GM12878 (cell line): ENCODE data around the gene DOCK9. TPM values are rescaled to one million over a fixed set of nuclear protein-coding genes. Genes with fewer than 3 reads are reported as not detected.

ENCODE experiments used
- ATAC-seq: fragments of 200-7000 bp; cut with Tn5 transposase; 3 replicates; pipeline ENCODE4 v1.9.1; 2020; ENCODE audit warnings: mild to moderate bottlenecking, moderate library complexity
- BruUV-seq: library from RNA; stranded (reverse); fragments of 400-500 nt; replicated peaks from 2 replicates; lab custom pipeline; 2021; lab: Mats Ljungman, UMichigan
- CTCF ChIA-PET: fragments of 300-600 bp; sonication (Branson Sonifier 250); formaldehyde crosslinking; extraction: SDS; loops from one replicate; lab custom pipeline; 2021; ENCODE audit warnings: inconsistent platforms; lab: Yijun Ruan, JAX
- POLR2A ChIA-PET: fragments of 350-600 bp; formaldehyde crosslinking; extraction: SDS; loops from one replicate; lab custom pipeline; 2021; ENCODE audit warnings: inconsistent platforms; lab: Charles Lee
- RAD21 ChIA-PET: fragments of 300-600 bp; sonication (Branson Sonifier 250); formaldehyde crosslinking; loops from one replicate; lab custom pipeline; 2023; ENCODE audit warnings: antibody characterized with exemption; ENCODE audit not compliant: unreplicated experiment; lab: Charles Lee
- SMC1A ChIA-PET: fragments of 300-600 bp; sonication (Branson Sonifier 250); formaldehyde crosslinking; loops from one replicate; lab custom pipeline; 2023; ENCODE audit not compliant: unreplicated experiment, uncharacterized antibody; lab: Charles Lee
- DNase-seq: peaks from one replicate; pipeline ENCODE4 v3.0.0-alpha.2; 2011; ENCODE audit warnings: low read depth, low spot score
- FAIRE-seq: peaks from 3 replicates; lab custom pipeline; 2011; peaks lifted over from hg19 to GRCh38; lab: Jason Lieb, UNC
- H2AFZ ChIP-seq: 2 replicates; pipeline ENCODE4 v1.6.0; 2011; ENCODE audit warnings: low read depth, low read length, control low read depth; ENCODE audit not compliant: control insufficient read depth
- H3K27ac ChIP-seq: 2 replicates; pipeline ENCODE4 v1.5.1; 2011; ENCODE audit warnings: control low read depth; ENCODE audit not compliant: control insufficient read depth, insufficient read depth
- H3K27me3 ChIP-seq, 2 experiments: replicated peaks in 1 of 2; 2 replicates each; pipeline versions ENCODE4 v1.6.0 to v1.6.1; 2011; ENCODE audit warnings: low read length in 1 of 2; ENCODE audit not compliant: control insufficient read depth in 2 of 2, insufficient read depth in 2 of 2
- H3K36me3 ChIP-seq, 2 experiments: 2 replicates each; pipeline ENCODE4 v1.5.1; 2011; ENCODE audit warnings: low read length in 1 of 2; ENCODE audit not compliant: control insufficient read depth in 2 of 2, insufficient read depth in 2 of 2
- H3K4me1 ChIP-seq: 2 replicates; pipeline ENCODE4 v1.6.1; 2011; ENCODE audit warnings: mild to moderate bottlenecking, low read length, moderate library complexity, mixed read lengths; ENCODE audit not compliant: control insufficient read depth, insufficient read depth
- H3K4me2 ChIP-seq: 2 replicates; pipeline ENCODE4 v1.6.0; 2011; ENCODE audit warnings: control low read depth; ENCODE audit not compliant: control insufficient read depth, insufficient read depth
- H3K4me3 ChIP-seq: fragments of 200-600 bp; sonication (generic); 2 replicates; pipeline ENCODE4 v1.5.1; 2016
- H3K79me2 ChIP-seq: 2 replicates; pipeline ENCODE4 v1.6.0; 2011; ENCODE audit warnings: low read length; ENCODE audit not compliant: control insufficient read depth, insufficient read depth
- H3K9ac ChIP-seq: 2 replicates; pipeline ENCODE4 v1.8.0; 2011; ENCODE audit warnings: low read length, control low read depth, mixed read lengths; ENCODE audit not compliant: control insufficient read depth, insufficient read depth
- H3K9me3 ChIP-seq: replicated peaks from 3 replicates; pipeline ENCODE4 v1.5.1; 2011; ENCODE audit warnings: mild to moderate bottlenecking, low read length; ENCODE audit not compliant: control insufficient read depth, insufficient read depth
- H4K20me1 ChIP-seq: 2 replicates; pipeline ENCODE4 v1.6.0; 2011; ENCODE audit not compliant: control insufficient read depth, insufficient read depth
- CBX3 ChIP-seq: fragments of 200-600 bp; sonication (generic); IDR thresholded peaks from 2 replicates; pipeline ENCODE4 v1.6.1; 2016; ENCODE audit warnings: low read depth, borderline replicate concordance
- CHD2 ChIP-seq: IDR thresholded peaks from 2 replicates; pipeline ENCODE4 v1.6.1; 2011; ENCODE audit warnings: low read depth, low read length, improper control_type of control experiment, borderline replicate concordance
- CHD4 ChIP-seq: fragments of 200-600 bp; sonication (generic); IDR thresholded peaks from 2 replicates; pipeline ENCODE4 v1.6.1; 2016; ENCODE audit warnings: mild to moderate bottlenecking
- HDAC6 ChIP-seq: fragments of 200-600 bp; sonication (generic); IDR thresholded peaks from one replicate; pipeline ENCODE4 v1.8.0; 2017; ENCODE audit warnings: antibody characterized with exemption; ENCODE audit not compliant: unreplicated experiment
- KDM1A ChIP-seq: fragments of 200-600 bp; sonication (generic); IDR thresholded peaks from 2 replicates; pipeline ENCODE4 v1.6.1; 2016; ENCODE audit warnings: borderline replicate concordance
- POLR2AphosphoS5 ChIP-seq: IDR thresholded peaks from 2 replicates; pipeline ENCODE4 v1.6.1; 2011; ENCODE audit warnings: mild to moderate bottlenecking, low read length, inconsistent platforms
- RCOR1 ChIP-seq: conservative IDR thresholded peaks from 2 replicates; pipeline ENCODE4 v1.6.1; 2012; ENCODE audit warnings: low read depth, low read length, improper control_type of control experiment
- SMC3 ChIP-seq: IDR thresholded peaks from 2 replicates; pipeline ENCODE4 v1.6.1; 2011; ENCODE audit warnings: low read length, improper control_type of control experiment, borderline replicate concordance
- TCF12 ChIP-seq: IDR thresholded peaks from 2 replicates; pipeline ENCODE4 v1.6.1; 2011; ENCODE audit warnings: low read depth, mild to moderate bottlenecking, low read length
- ZBTB4 ChIP-seq: fragments of 450-650 bp; formaldehyde crosslinking; IDR thresholded peaks from 2 replicates; pipeline ENCODE4 v1.4.0; 2022; ENCODE audit warnings: mild to moderate bottlenecking, moderate library complexity
- ZNF217 ChIP-seq: fragments of 450-650 bp; IDR thresholded peaks from 2 replicates; pipeline ENCODE4 v1.6.1; 2017; ENCODE audit warnings: antibody characterized with exemption, mild to moderate bottlenecking
- ZNF24 ChIP-seq: fragments of 450-650 bp; IDR thresholded peaks from 2 replicates; pipeline ENCODE4 v1.6.1; 2017; ENCODE audit warnings: antibody characterized with exemption, mild to moderate bottlenecking
- ZNF622 ChIP-seq: fragments of 450-650 bp; IDR thresholded peaks from 2 replicates; pipeline ENCODE4 v1.6.1; 2017; ENCODE audit warnings: mild to moderate bottlenecking, inconsistent platforms
- WGBS: methylation state at CpG from one replicate; pipeline ENCODE4 v1.1.6; 2016; ENCODE audit warnings: low lambda C conversion rate; ENCODE audit not compliant: insufficient replicate concordance, insufficient coverage; ENCODE audit errors: missing lambda C conversion rate; 5-methylcytosine and 5-hydroxymethylcytosine counted together
- in situ Hi-C: fragments of 300-500 bp; cut with MboI; formaldehyde crosslinking; loops from 9 replicates; pipeline ENCODE4 v1.14.3; 2018; ENCODE audit warnings: mixed read lengths
- intact Hi-C: fragments of 100-400 bp; cut with micrococcal nuclease; formaldehyde crosslinking; loops from one replicate; pipeline ENCODE4 v1.14.2; 2022; ENCODE audit not compliant: unreplicated experiment
- polyA plus RNA-seq, 11 experiments: library from polyadenylated mRNA; depleted of rRNA in 4 of 11; unstranded in 6 of 11; stranded (reverse) in 5 of 11; fragments of >200 nt; fragmentation: Nextera tagmentation in 4 of 11; fragmentation: Illumina TruSeq in 1 of 11; extraction: Ambion mirVana in 4 of 11; extraction: Trizol in 1 of 11; gene quantifications; 1 replicate in 1 of 11; 2 replicates in 10 of 11; pipeline versions ENCODE4 v1.2.1 to v1.2.3, GENCODE V29; 2011 to 2016; ENCODE audit warnings: inconsistent platforms in 2 of 11, missing spikeins in 2 of 11, low read depth in 1 of 11
- total RNA-seq, 4 experiments: library from RNA; depleted of rRNA in 3 of 4; stranded (reverse); fragments of >200 nt in 3 of 4; fragmentation: Illumina TruSeq in 1 of 4; extraction: Trizol in 1 of 4; gene quantifications; 2 replicates each; pipeline versions ENCODE4 v1.2.1 to v1.2.3, GENCODE V29; 2013 to 2021
- TF ChIP-seq, protein P1 (sequence below): fragments of 450-650 bp; IDR thresholded peaks from 2 replicates; pipeline ENCODE4 v1.6.1; 2016; ENCODE audit warnings: mild to moderate bottlenecking
- TF ChIP-seq, protein P2 (sequence below): fragments of 450-650 bp; IDR thresholded peaks from 2 replicates; pipeline ENCODE4 v1.6.1; 2014; ENCODE audit warnings: mild to moderate bottlenecking
- TF ChIP-seq, protein P3 (sequence below): fragments of 450-650 bp; formaldehyde crosslinking; IDR thresholded peaks from 2 replicates; pipeline ENCODE4 v1.4.0; 2020; ENCODE audit warnings: mild to moderate bottlenecking, moderate library complexity

The DOCK9 gene
- total and polyA plus RNA-seq, 10 of the 15 experiments (the other 5 are each of a cell fraction or from before 2014, with no cell fraction given): 0.09 to 2.9 (median 0.74) TPM

DNA sequence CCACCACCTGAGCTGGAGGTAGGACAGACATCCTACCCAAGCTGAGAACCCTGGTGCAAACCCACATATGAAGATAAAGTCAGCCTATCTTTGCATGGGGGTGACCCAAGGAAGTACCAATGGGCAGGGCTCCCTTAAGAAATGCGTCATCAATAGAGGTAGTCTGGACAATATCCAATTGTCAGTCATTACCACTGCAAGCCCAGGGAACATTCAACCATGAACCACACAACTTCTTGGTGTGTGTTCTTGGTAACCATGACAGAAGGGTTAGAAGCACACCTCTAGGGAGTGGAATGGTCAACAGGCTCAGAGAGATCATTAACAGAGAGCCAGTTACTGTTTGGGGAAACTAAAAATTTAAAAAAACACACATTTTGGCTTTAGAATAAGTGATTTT lies 34.7 kb upstream of the DOCK9 start:
- Histone ChIP-seq H3K27ac (no peak overlapping the region), H3K4me1 (no peaks in the 10 kb centered on the region), H3K36me3 (no peaks in the 10 kb centered on the region), H3K4me3 (no peak overlapping the region), H3K4me2 (no peak overlapping the region), H3K9ac (no peak overlapping the region), H3K27me3 (no peaks in the 10 kb centered on the region), H4K20me1 (no peaks in the 10 kb centered on the region), H3K79me2 (no peaks in the 10 kb centered on the region), H2AFZ (no peak overlapping the region)
- ChIA-PET CTCF (interaction anchor here (0.7 to 1.7 kb wide), 3 partner anchors 10 to 27 kb away, joined by 3 to 4 read pairs (median 4); no protein-coding TSS in a partner anchor), SMC1A (no interaction called here), POLR2A (no interaction called here), RAD21 (no interaction called here)
- no peak for FAIRE-seq
- in situ Hi-C loops: no loop called here
- WGBS: 32% methylated on average over 1 of the region's 1 CpG
- intact Hi-C loops: no loop called here
- no peak for TF ChIP-seq RCOR1
- no peak for TF ChIP-seq CHD4
- TF ChIP-seq ZNF24: no peak
- no peak for TF ChIP-seq ZBTB4 (CRISPR knock-in tag)
- no peak for TF ChIP-seq SMC3
- TF ChIP-seq CHD2: no peak
- no peak for TF ChIP-seq CBX3
- TF ChIP-seq, protein P1, sequence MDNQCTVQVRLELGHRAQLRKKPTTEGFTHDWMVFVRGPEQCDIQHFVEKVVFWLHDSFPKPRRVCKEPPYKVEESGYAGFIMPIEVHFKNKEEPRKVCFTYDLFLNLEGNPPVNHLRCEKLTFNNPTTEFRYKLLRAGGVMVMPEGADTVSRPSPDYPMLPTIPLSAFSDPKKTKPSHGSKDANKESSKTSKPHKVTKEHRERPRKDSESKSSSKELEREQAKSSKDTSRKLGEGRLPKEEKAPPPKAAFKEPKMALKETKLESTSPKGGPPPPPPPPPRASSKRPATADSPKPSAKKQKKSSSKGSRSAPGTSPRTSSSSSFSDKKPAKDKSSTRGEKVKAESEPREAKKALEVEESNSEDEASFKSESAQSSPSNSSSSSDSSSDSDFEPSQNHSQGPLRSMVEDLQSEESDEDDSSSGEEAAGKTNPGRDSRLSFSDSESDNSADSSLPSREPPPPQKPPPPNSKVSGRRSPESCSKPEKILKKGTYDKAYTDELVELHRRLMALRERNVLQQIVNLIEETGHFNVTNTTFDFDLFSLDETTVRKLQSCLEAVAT: no peak
- no peak for TF ChIP-seq HDAC6
- no peak for TF ChIP-seq POLR2AphosphoS5
- no peak for TF ChIP-seq TCF12
- TF ChIP-seq, protein P2, sequence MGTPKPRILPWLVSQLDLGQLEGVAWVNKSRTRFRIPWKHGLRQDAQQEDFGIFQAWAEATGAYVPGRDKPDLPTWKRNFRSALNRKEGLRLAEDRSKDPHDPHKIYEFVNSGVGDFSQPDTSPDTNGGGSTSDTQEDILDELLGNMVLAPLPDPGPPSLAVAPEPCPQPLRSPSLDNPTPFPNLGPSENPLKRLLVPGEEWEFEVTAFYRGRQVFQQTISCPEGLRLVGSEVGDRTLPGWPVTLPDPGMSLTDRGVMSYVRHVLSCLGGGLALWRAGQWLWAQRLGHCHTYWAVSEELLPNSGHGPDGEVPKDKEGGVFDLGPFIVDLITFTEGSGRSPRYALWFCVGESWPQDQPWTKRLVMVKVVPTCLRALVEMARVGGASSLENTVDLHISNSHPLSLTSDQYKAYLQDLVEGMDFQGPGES: no peak
- no peak for TF ChIP-seq ZNF217
- no peak for TF ChIP-seq KDM1A
- no peak for TF ChIP-seq ZNF622
- TF ChIP-seq, protein P3, sequence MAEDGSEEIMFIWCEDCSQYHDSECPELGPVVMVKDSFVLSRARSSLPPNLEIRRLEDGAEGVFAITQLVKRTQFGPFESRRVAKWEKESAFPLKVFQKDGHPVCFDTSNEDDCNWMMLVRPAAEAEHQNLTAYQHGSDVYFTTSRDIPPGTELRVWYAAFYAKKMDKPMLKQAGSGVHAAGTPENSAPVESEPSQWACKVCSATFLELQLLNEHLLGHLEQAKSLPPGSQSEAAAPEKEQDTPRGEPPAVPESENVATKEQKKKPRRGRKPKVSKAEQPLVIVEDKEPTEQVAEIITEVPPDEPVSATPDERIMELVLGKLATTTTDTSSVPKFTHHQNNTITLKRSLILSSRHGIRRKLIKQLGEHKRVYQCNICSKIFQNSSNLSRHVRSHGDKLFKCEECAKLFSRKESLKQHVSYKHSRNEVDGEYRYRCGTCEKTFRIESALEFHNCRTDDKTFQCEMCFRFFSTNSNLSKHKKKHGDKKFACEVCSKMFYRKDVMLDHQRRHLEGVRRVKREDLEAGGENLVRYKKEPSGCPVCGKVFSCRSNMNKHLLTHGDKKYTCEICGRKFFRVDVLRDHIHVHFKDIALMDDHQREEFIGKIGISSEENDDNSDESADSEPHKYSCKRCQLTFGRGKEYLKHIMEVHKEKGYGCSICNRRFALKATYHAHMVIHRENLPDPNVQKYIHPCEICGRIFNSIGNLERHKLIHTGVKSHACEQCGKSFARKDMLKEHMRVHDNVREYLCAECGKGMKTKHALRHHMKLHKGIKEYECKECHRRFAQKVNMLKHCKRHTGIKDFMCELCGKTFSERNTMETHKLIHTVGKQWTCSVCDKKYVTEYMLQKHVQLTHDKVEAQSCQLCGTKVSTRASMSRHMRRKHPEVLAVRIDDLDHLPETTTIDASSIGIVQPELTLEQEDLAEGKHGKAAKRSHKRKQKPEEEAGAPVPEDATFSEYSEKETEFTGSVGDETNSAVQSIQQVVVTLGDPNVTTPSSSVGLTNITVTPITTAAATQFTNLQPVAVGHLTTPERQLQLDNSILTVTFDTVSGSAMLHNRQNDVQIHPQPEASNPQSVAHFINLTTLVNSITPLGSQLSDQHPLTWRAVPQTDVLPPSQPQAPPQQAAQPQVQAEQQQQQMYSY (CRISPR knock-in tag): no peak
- TF ChIP-seq, all 136 proteins: peak for 0
- no peak for ATAC-seq
- H3K9me3 ChIP-seq: no peaks in the 10 kb centered on the region
- no peak for DNase-seq
- no TSS peak for BruUV-seq
